Loucy (cell line): ENCODE results near the gene CHD6.

Experiments used
- H2AFZ ChIP-seq: fragments of 200-600 bp; sonication (generic); 2 replicates; pipeline ENCODE4 v1.6.0; 2016; ENCODE audit warnings: antibody characterized with exemption, mild to moderate bottlenecking, low read length, moderate library complexity
- H3F3A ChIP-seq: fragments of 200-600 bp; 2 replicates; pipeline ENCODE4 v1.6.0; 2016; ENCODE audit warnings: antibody characterized with exemption, low read depth, mild to moderate bottlenecking
- H3K27me3 ChIP-seq: fragments of 200-600 bp; sonication (generic); 2 replicates; pipeline ENCODE4 v1.6.1; 2014; ENCODE audit warnings: low read length, mild to moderate bottlenecking; ENCODE audit not compliant: insufficient read depth, poor library complexity, severe bottlenecking
- H3K36me3 ChIP-seq: fragments of 200-600 bp; sonication (generic); 2 replicates; pipeline ENCODE4 v1.6.1; 2016; ENCODE audit warnings: low read length; ENCODE audit not compliant: insufficient read depth
- H3K4me1 ChIP-seq: fragments of 200-600 bp; sonication (generic); 2 replicates; pipeline ENCODE4 v1.5.1; 2014; ENCODE audit warnings: low read length, mild to moderate bottlenecking; ENCODE audit not compliant: insufficient read depth, poor library complexity, severe bottlenecking
- H3K4me2 ChIP-seq: fragments of 200-600 bp; sonication (generic); 2 replicates; pipeline ENCODE4 v1.6.0; 2014; ENCODE audit warnings: antibody characterized with exemption, low read length, low read depth, mild to moderate bottlenecking; ENCODE audit not compliant: poor library complexity, severe bottlenecking
- H3K4me3 ChIP-seq: fragments of 200-600 bp; sonication (generic); 2 replicates; pipeline ENCODE4 v1.5.1; 2014; ENCODE audit warnings: low read length, mild to moderate bottlenecking, mixed read lengths; ENCODE audit not compliant: poor library complexity, severe bottlenecking
- H3K79me2 ChIP-seq: fragments of 200-600 bp; sonication (generic); 2 replicates; pipeline ENCODE4 v1.6.1; 2014; ENCODE audit warnings: low read length; ENCODE audit not compliant: insufficient read depth
- H3K9ac ChIP-seq: fragments of 200-600 bp; sonication (generic); 2 replicates; pipeline ENCODE4 v1.6.0; 2014; ENCODE audit warnings: mild to moderate bottlenecking, low read depth, low read length, moderate library complexity; ENCODE audit not compliant: poor library complexity, severe bottlenecking
- H3K9me2 ChIP-seq: fragments of 200-600 bp; sonication (generic); replicated peaks from 2 replicates; pipeline ENCODE4 v1.6.1; 2016; ENCODE audit warnings: low read depth, low read length, mixed read lengths
- H3K9me3 ChIP-seq: fragments of 200-600 bp; sonication (generic); 2 replicates; pipeline ENCODE4 v1.6.1; 2014; ENCODE audit warnings: mild to moderate bottlenecking, antibody characterized with exemption, low read length, low read depth; ENCODE audit not compliant: insufficient read depth
- H4K20me1 ChIP-seq: fragments of 200-600 bp; sonication (generic); 2 replicates; pipeline ENCODE4 v1.6.0; 2014; ENCODE audit warnings: antibody characterized with exemption, low read length, mild to moderate bottlenecking; ENCODE audit not compliant: insufficient read depth, poor library complexity, severe bottlenecking
- CTCF ChIP-seq: fragments of 200-600 bp; sonication (generic); conservative IDR thresholded peaks from 2 replicates; pipeline ENCODE4 v1.5.1; 2014; ENCODE audit warnings: mild to moderate bottlenecking, antibody characterized with exemption, low read length
- EZH2phosphoT487 ChIP-seq: fragments of 200-600 bp; IDR thresholded peaks from 2 replicates; pipeline ENCODE4 v1.6.1; 2018; ENCODE audit warnings: antibody characterized with exemption, mild to moderate bottlenecking, moderate library complexity, borderline replicate concordance

Gene CHD6

DNA sequence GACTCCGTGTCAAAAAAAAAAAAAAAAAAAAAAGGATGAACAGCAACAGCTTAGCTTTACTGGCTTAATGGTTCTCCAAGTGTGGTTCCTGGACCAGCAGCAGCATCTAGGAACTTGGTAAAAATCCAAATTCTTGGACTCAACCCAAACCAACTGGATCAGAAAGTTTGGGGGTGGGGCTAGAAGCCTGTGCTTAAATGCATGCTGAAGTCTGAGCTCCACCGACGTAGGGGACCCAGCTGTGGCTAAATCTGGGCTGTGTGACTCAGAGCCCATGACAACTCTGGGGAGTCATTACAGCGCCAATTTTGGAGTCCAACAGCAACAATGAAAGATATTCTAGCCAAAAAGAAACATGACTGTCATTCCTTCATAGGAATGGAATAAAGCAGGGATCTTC, 13.6 kb upstream of the CHD6 start:
- H3K9ac ChIP-seq: no peak overlapping the region
- H3K4me3 ChIP-seq: no peak overlapping the region
- H3F3A ChIP-seq: no peaks in the 10 kb centered on the region
- no peaks in the 10 kb centered on the region for H3K9me3 ChIP-seq
- no peak overlapping the region for H3K4me2 ChIP-seq
- TF ChIP-seq CTCF (no peak), EZH2phosphoT487 (no peak)
- no peaks in the 10 kb centered on the region for H3K27me3 ChIP-seq
- no peaks in the 10 kb centered on the region for H3K4me1 ChIP-seq
- no peaks in the 10 kb centered on the region for H3K9me2 ChIP-seq
- H3K36me3 ChIP-seq: no peaks in the 10 kb centered on the region
- H2AFZ ChIP-seq: no peak overlapping the region
- H4K20me1 ChIP-seq: no peaks in the 10 kb centered on the region
- no peaks in the 10 kb centered on the region for H3K79me2 ChIP-seq

- no peak overlapping the region for H2AFZ ChIP-seq
- TF ChIP-seq EZH2phosphoT487 (no peak), CTCF (no peak)
- H3F3A ChIP-seq: no peaks in the 10 kb centered on the region
- H3K9ac ChIP-seq: no peak overlapping the region
- H3K4me2 ChIP-seq: no peak overlapping the region
- H4K20me1 ChIP-seq: no peaks in the 10 kb centered on the region
- H3K9me2 ChIP-seq: no peaks in the 10 kb centered on the region
- no peaks in the 10 kb centered on the region for H3K27me3 ChIP-seq
- H3K4me1 ChIP-seq: no peaks in the 10 kb centered on the region
- no peaks in the 10 kb centered on the region for H3K9me3 ChIP-seq
- no peaks in the 10 kb centered on the region for H3K79me2 ChIP-seq
- H3K36me3 ChIP-seq: no peaks in the 10 kb centered on the region
- H3K4me3 ChIP-seq: no peak overlapping the region
Observed at GRCh38 chr20:41630846-41631245, 12.7 kb upstream of the CHD6 start.

- H2AFZ ChIP-seq: no peak overlapping the region
Observed at GRCh38 chr20:41627611-41628244, 9.6 kb upstream of the CHD6 start.

More at GRCh38 chr20:41627611-41628244, 9.6 kb upstream of the CHD6 start:
- no peaks in the 10 kb centered on the region for H3K79me2 ChIP-seq
- H3K4me1 ChIP-seq: no peaks in the 10 kb centered on the region
- no peak overlapping the region for H3K4me3 ChIP-seq
- H3F3A ChIP-seq: no peaks in the 10 kb centered on the region
- H4K20me1 ChIP-seq: no peaks in the 10 kb centered on the region
- H3K27me3 ChIP-seq: no peaks in the 10 kb centered on the region
- no peaks in the 10 kb centered on the region for H3K9me3 ChIP-seq
- no peak overlapping the region for H3K4me2 ChIP-seq
- H3K9me2 ChIP-seq: no peaks in the 10 kb centered on the region
- no peaks in the 10 kb centered on the region for H3K36me3 ChIP-seq
- H3K9ac ChIP-seq: no peak overlapping the region
- TF ChIP-seq CTCF: no peak
- TF ChIP-seq EZH2phosphoT487: no peak
